HepG2 (cell line): ENCODE results near the gene PKD2L1. TPM values are rescaled to one million over a fixed set of nuclear protein-coding genes. Genes with fewer than 3 reads are reported as not detected.
A peak's percentile ranks its signal among the peaks of the same experiment; 100 is the strongest.

Experiments
- IKZF1 ChIP-seq: fragments of 450-650 bp; IDR thresholded peaks from 2 replicates; pipeline ENCODE4 v1.7.1; 2016
- MAZ ChIP-seq, 2 experiments: sonication (generic) in 1 of 2; formaldehyde crosslinking in 1 of 2; IDR thresholded peaks; 2 replicates each; pipeline versions ENCODE4 v1.5.0 to v1.6.1; 2012 to 2020; ENCODE audit warnings: low read depth in 2 of 2, mild to moderate bottlenecking in 2 of 2, borderline replicate concordance in 1 of 2, improper control_type of control experiment in 1 of 2, low read length in 1 of 2, missing genetic modification reagents in 1 of 2, moderate library complexity in 1 of 2
- NFIB ChIP-seq: sonication (generic); formaldehyde crosslinking; IDR thresholded peaks from 2 replicates; pipeline ENCODE4 v1.9.0; 2021; ENCODE audit warnings: missing genetic modification reagents, mild to moderate bottlenecking, borderline replicate concordance
- NR2F6 ChIP-seq, 2 experiments: IDR thresholded peaks; 2 replicates each; pipeline ENCODE4 v1.6.1; 2016; ENCODE audit warnings: antibody characterized with exemption in 1 of 2, mild to moderate bottlenecking in 1 of 2
- RXRB ChIP-seq: IDR thresholded peaks from 2 replicates; pipeline ENCODE4 v1.6.1; 2016; ENCODE audit warnings: borderline replicate concordance, missing genetic modification reagents, missing compliant biosample characterization
- ZNF430 ChIP-seq: sonication (generic); formaldehyde crosslinking; IDR thresholded peaks from 2 replicates; pipeline ENCODE4 v1.9.0; 2021; ENCODE audit warnings: mild to moderate bottlenecking, missing genetic modification reagents
- ZNF468 ChIP-seq: sonication (generic); formaldehyde crosslinking; IDR thresholded peaks from 2 replicates; pipeline ENCODE4 v1.8.0; 2022; ENCODE audit warnings: mild to moderate bottlenecking, moderate library complexity, missing genetic modification reagents
- ZNF546 ChIP-seq: sonication (generic); formaldehyde crosslinking; conservative IDR thresholded peaks from 2 replicates; pipeline ENCODE4 v1.8.1; 2023; ENCODE audit warnings: mild to moderate bottlenecking, missing genetic modification reagents
- ZNF598 ChIP-seq: sonication (generic); formaldehyde crosslinking; IDR thresholded peaks from 2 replicates; pipeline ENCODE4 v1.5.1; 2020; ENCODE audit warnings: mild to moderate bottlenecking, missing genetic modification reagents, borderline replicate concordance
- ZNF850 ChIP-seq: sonication (generic); formaldehyde crosslinking; conservative IDR thresholded peaks from 2 replicates; pipeline ENCODE4 v1.9.0; 2021; ENCODE audit warnings: mild to moderate bottlenecking, missing genetic modification reagents
- ZSCAN21 ChIP-seq: sonication (generic); formaldehyde crosslinking; IDR thresholded peaks from 2 replicates; pipeline ENCODE4 v1.8.0; 2022; ENCODE audit warnings: mild to moderate bottlenecking, missing genetic modification reagents, moderate library complexity, borderline replicate concordance
- polyA plus RNA-seq, 8 experiments: library from polyadenylated mRNA; depleted of rRNA in 3 of 8; stranded (reverse) in 7 of 8; unstranded in 1 of 8; fragments of >200 nt; fragmentation: Illumina TruSeq in 4 of 8; extraction: Trizol in 4 of 8; gene quantifications; 2 replicates each; pipeline versions ENCODE4 v1.2.1 to v1.2.3, GENCODE V29; 2011 to 2016; ENCODE audit warnings: low read depth in 4 of 8, missing spikeins in 1 of 8, mixed read lengths in 1 of 8; ENCODE audit not compliant: insufficient read depth in 1 of 8
- total RNA-seq, 5 experiments: library from RNA; depleted of rRNA; stranded (reverse); fragments of >200 nt; fragmentation: Illumina TruSeq; extraction: Trizol; gene quantifications; 2 replicates each; pipeline ENCODE4 v1.2.3, GENCODE V29; 2016; ENCODE audit warnings: low read depth in 1 of 5
- TF ChIP-seq, protein P1 (sequence below): IDR thresholded peaks from 2 replicates; pipeline ENCODE4 v1.6.1; 2012; ENCODE audit warnings: low read length, improper control_type of control experiment
- TF ChIP-seq, protein P2 (sequence below): sonication (generic); formaldehyde crosslinking; conservative IDR thresholded peaks from 2 replicates; pipeline ENCODE4 v1.4.0; 2020; ENCODE audit warnings: missing genetic modification reagents
- TF ChIP-seq, protein P3 (sequence below): sonication (generic); formaldehyde crosslinking; IDR thresholded peaks from 2 replicates; pipeline ENCODE4 v1.4.0; 2020; ENCODE audit warnings: missing genetic modification reagents, mild to moderate bottlenecking, borderline replicate concordance
- TF ChIP-seq, protein P4 (sequence below), 2 experiments: fragments of 450-650 bp in 1 of 2; sonication (generic) in 1 of 2; formaldehyde crosslinking; IDR thresholded peaks; 2 replicates each; pipeline versions ENCODE4 v1.5.0 to v1.8.0; 2020 to 2022; ENCODE audit warnings: mild to moderate bottlenecking in 1 of 2, missing genetic modification reagents in 1 of 2
- TF ChIP-seq, protein P5 (sequence below): sonication (generic); formaldehyde crosslinking; IDR thresholded peaks from 2 replicates; pipeline ENCODE4 v1.5.1; 2020; ENCODE audit warnings: mild to moderate bottlenecking, missing genetic modification reagents

Gene PKD2L1
- total and polyA plus RNA-seq, 2 of the 13 experiments (the other 11 are each of a cell fraction or from before 2014, with no cell fraction given): 0.07 to 0.15 TPM

DNA sequence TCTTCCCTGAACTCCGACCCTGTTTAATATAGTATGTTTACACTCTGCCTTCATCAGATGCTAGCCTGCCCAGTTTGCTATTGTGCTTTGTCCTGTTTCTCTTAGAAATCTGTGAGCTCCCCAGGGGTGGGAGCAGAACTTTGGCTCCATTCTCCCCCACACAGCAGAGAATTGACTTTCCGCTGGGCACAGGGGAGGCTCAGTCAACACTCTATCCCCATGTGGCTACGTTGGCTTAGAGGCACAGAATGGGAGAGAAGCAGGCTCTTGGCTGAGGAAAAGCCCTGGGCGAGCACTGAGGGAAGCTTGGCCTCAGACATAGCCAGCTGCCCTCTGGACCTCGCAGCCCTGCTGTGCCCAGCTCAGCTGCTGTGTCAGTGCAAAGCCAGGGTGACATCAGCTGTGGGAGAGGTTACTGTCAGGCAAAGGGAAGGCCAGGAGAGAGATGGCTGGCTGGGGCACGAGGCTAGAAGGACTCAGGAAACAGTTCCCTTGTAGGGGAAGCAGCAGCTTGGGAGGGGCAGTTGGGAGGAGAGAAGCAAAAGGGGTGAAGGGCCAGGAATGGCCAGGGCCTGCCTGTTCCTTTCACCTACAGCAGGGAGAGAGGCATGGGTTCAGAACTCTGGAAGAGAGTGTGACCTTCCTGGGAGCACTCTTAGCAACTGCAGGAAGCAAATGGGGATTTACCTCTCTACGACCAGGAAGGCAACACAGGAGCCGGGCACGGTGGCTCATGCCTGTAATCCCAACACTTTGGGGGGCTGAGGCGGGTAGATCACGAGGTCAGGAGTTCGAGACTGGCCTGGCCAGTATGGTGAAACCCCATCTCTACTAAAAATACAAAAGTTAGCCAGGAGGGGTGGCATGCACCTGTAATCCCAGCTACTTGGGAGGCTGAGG is 11.2 kb upstream of the PKD2L1 start (continued):
- TF ChIP-seq, protein P1, sequence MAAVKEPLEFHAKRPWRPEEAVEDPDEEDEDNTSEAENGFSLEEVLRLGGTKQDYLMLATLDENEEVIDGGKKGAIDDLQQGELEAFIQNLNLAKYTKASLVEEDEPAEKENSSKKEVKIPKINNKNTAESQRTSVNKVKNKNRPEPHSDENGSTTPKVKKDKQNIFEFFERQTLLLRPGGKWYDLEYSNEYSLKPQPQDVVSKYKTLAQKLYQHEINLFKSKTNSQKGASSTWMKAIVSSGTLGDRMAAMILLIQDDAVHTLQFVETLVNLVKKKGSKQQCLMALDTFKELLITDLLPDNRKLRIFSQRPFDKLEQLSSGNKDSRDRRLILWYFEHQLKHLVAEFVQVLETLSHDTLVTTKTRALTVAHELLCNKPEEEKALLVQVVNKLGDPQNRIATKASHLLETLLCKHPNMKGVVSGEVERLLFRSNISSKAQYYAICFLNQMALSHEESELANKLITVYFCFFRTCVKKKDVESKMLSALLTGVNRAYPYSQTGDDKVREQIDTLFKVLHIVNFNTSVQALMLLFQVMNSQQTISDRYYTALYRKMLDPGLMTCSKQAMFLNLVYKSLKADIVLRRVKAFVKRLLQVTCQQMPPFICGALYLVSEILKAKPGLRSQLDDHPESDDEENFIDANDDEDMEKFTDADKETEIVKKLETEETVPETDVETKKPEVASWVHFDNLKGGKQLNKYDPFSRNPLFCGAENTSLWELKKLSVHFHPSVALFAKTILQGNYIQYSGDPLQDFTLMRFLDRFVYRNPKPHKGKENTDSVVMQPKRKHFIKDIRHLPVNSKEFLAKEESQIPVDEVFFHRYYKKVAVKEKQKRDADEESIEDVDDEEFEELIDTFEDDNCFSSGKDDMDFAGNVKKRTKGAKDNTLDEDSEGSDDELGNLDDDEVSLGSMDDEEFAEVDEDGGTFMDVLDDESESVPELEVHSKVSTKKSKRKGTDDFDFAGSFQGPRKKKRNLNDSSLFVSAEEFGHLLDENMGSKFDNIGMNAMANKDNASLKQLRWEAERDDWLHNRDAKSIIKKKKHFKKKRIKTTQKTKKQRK: no peak
- TF ChIP-seq, protein P2, sequence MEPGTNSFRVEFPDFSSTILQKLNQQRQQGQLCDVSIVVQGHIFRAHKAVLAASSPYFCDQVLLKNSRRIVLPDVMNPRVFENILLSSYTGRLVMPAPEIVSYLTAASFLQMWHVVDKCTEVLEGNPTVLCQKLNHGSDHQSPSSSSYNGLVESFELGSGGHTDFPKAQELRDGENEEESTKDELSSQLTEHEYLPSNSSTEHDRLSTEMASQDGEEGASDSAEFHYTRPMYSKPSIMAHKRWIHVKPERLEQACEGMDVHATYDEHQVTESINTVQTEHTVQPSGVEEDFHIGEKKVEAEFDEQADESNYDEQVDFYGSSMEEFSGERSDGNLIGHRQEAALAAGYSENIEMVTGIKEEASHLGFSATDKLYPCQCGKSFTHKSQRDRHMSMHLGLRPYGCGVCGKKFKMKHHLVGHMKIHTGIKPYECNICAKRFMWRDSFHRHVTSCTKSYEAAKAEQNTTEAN (CRISPR knock-in tag): 0 out of 2 replicates have a peak, but pooled peaks have one; percentile 25
- TF ChIP-seq ZNF850 (CRISPR knock-in tag) (no peak), ZNF598 (CRISPR knock-in tag) (no peak), RXRB (CRISPR knock-in tag) (peak; percentile 47), MAZ (IDR thresholded peaks at IDR 0.05; ENCODE audit: borderline replicate concordance, low read depth, low read length) (peak; percentile 35; the same call in 1 of the 2 replicates), MAZ (CRISPR knock-in tag; IDR thresholded peaks at IDR 0.05; ENCODE audit: low read depth) (no peak), IKZF1 (no peak), NFIB (CRISPR knock-in tag) (no peak), NR2F6 (IDR thresholded peaks at IDR 0.05) (no peak), NR2F6 (CRISPR knock-in tag; IDR thresholded peaks at IDR 0.05) (no peak), ZNF468 (CRISPR knock-in tag) (no peak), ZNF430 (CRISPR knock-in tag) (no peak), ZSCAN21 (CRISPR knock-in tag) (peak; percentile 71; the same call in 1 of the 2 replicates), ZNF546 (no peak)
- TF ChIP-seq, protein P3, sequence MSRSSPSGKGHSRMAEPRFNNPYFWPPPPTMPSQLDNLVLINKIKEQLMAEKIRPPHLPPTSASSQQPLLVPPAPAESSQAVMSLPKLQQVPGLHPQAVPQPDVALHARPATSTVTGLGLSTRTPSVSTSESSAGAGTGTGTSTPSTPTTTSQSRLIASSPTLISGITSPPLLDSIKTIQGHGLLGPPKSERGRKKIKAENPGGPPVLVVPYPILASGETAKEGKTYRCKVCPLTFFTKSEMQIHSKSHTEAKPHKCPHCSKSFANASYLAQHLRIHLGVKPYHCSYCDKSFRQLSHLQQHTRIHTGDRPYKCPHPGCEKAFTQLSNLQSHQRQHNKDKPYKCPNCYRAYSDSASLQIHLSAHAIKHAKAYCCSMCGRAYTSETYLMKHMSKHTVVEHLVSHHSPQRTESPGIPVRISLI (CRISPR knock-in tag): no peak
- TF ChIP-seq, protein P4, sequence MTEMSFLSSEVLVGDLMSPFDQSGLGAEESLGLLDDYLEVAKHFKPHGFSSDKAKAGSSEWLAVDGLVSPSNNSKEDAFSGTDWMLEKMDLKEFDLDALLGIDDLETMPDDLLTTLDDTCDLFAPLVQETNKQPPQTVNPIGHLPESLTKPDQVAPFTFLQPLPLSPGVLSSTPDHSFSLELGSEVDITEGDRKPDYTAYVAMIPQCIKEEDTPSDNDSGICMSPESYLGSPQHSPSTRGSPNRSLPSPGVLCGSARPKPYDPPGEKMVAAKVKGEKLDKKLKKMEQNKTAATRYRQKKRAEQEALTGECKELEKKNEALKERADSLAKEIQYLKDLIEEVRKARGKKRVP (CRISPR knock-in tag; IDR thresholded peaks at IDR 0.05): peak in 1 of 2 experiments; percentile 74; a peak in 2 of 4 replicates
- TF ChIP-seq, protein P5, sequence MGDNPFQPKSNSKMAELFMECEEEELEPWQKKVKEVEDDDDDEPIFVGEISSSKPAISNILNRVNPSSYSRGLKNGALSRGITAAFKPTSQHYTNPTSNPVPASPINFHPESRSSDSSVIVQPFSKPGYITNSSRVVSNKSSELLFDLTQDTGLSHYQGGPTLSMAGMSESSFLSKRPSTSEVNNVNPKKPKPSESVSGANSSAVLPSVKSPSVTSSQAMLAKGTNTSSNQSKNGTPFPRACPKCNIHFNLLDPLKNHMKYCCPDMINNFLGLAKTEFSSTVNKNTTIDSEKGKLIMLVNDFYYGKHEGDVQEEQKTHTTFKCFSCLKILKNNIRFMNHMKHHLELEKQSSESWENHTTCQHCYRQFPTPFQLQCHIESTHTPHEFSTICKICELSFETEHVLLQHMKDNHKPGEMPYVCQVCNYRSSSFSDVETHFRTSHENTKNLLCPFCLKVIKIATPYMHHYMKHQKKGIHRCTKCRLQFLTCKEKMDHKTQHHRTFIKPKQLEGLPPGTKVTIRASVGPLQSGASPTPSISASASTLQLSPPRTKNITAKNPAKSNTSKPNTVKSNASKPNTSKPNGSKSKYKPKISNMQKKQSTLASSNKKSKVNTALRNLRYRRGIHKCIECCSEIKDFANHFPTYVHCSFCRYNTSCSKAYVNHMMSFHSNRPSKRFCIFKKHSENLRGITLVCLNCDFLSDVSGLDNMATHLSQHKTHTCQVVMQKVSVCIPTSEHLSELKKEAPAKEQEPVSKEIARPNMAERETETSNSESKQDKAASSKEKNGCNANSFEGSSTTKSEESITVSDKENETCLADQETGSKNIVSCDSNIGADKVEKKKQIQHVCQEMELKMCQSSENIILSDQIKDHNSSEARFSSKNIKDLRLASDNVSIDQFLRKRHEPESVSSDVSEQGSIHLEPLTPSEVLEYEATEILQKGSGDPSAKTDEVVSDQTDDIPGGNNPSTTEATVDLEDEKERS (CRISPR knock-in tag): peak; percentile 42; the same call in 1 of the 2 replicates
